ENCODE data around the gene TCF7L1.
A peak's percentile ranks its signal among the peaks of the same experiment; 100 is the strongest.
"Not testable (repeated sequence)": the region's sequence is repeated elsewhere in the genome, so short reads cannot be mapped to it uniquely, and the experiment has no call there.

Gene TCF7L1

GRCh38 chr2:85312404-85312803 lies 179.2 kb downstream of the TCF7L1 start:
- Histone ChIP-seq H3K9ac (ENCODE audit: low read depth, low read length) (no peak overlapping the region), H3K27ac (ENCODE audit: low read depth, low read length) (no peak overlapping the region), H3K4me3 (ENCODE audit: low read depth, low read length) (no peak overlapping the region), H3K4me1 (ENCODE audit: control insufficient read depth, insufficient read depth, low read length) (no peaks in the 10 kb centered on the region), H3K9me3 (ENCODE audit: control insufficient read depth, insufficient read depth, low read length) (no peaks in the 10 kb centered on the region), H3K36me3 (ENCODE audit: control insufficient read depth, insufficient read depth, low read length) (peaks cover 38% of the 10 kb centered on the region), H3K27me3 (ENCODE audit: control insufficient read depth, insufficient read depth, low read length) (no peaks in the 10 kb centered on the region)

- H3K4me3 ChIP-seq (ENCODE audit: low read depth, low read length), result no peak overlapping the region
- no peaks in the 10 kb centered on the region for H3K4me1 ChIP-seq (ENCODE audit: control insufficient read depth, insufficient read depth, low read length)
- no peak overlapping the region for H3K9ac ChIP-seq (ENCODE audit: low read depth, low read length)
- H3K36me3 ChIP-seq (ENCODE audit: control insufficient read depth, insufficient read depth, low read length), result peaks cover 33% of the 10 kb centered on the region
- H3K9me3 ChIP-seq (ENCODE audit: control insufficient read depth, insufficient read depth, low read length), result no peaks in the 10 kb centered on the region
- H3K27me3 ChIP-seq (ENCODE audit: control insufficient read depth, insufficient read depth, low read length), result no peaks in the 10 kb centered on the region
- H3K27ac ChIP-seq (ENCODE audit: low read depth, low read length), result no peak overlapping the region
These were observed 181.7 kb downstream of the TCF7L1 start for GRCh38 chr2:85314884-85315242.

- H3K27me3 ChIP-seq (ENCODE audit: control insufficient read depth, insufficient read depth, low read length); H3K4me3 ChIP-seq (ENCODE audit: low read depth, low read length); H3K4me1 ChIP-seq (ENCODE audit: control insufficient read depth, insufficient read depth, low read length); H3K9ac ChIP-seq (ENCODE audit: low read depth, low read length); H3K27ac ChIP-seq (ENCODE audit: low read depth, low read length); H3K9me3 ChIP-seq (ENCODE audit: control insufficient read depth, insufficient read depth, low read length): not testable (repeated sequence)
- peaks cover 36% of the 10 kb centered on the region for H3K36me3 ChIP-seq (ENCODE audit: control insufficient read depth, insufficient read depth, low read length)
These were observed 182.7 kb downstream of the TCF7L1 start for GRCh38 chr2:85315921-85316320.

DNA sequence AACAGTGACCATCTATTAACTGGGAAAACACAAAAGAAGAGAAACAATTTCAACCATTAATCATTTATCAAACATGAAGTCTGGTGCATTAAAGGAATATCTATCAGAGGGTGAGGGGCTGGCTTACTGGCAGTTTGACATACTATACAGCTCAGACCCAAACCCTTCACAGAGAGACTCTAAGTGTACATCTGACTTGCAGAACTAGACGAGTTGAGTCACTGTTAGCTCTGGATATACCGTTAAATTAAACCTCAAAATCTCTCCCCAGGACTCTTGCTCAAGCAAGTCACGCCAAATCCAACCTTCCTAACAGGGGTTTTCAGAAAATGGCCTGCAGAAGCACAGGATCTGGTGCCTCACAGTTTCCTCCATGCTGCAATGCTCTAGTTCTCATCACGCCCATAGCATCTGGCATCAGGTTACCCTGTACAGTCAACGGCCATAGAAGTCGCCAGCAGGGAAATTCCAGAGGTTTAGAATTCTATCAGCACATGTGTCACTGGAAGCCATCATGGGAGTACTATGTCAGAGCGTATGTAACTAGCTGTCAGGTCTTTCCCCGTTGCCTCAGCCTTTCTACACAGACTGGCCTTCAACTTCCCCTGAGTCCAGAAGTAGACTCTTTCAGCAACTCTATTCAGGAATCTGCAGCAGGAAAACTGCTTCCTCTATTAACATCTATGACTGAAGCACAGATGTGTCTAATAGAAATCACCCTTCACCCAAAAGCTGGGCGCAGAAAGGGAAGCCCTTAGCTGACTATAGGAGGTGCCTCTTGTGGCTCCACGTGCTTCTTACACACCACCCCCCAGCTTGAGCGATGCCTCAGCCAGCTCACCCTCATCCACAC lies 185.3 kb downstream of the TCF7L1 start:
- H3K9me3 ChIP-seq (ENCODE audit: control insufficient read depth, insufficient read depth, low read length), result no peaks in the 10 kb centered on the region
- H3K36me3 ChIP-seq (ENCODE audit: control insufficient read depth, insufficient read depth, low read length), result peaks cover 61% of the 10 kb centered on the region
- no peak overlapping the region for H3K27ac ChIP-seq (ENCODE audit: low read depth, low read length)
- H3K9ac ChIP-seq (ENCODE audit: low read depth, low read length), result no peak overlapping the region
- H3K4me1 ChIP-seq (ENCODE audit: control insufficient read depth, insufficient read depth, low read length), result no peaks in the 10 kb centered on the region
- H3K4me3 ChIP-seq (ENCODE audit: low read depth, low read length), result no peak overlapping the region
- H3K27me3 ChIP-seq (ENCODE audit: control insufficient read depth, insufficient read depth, low read length), result no peaks in the 10 kb centered on the region

DNA sequence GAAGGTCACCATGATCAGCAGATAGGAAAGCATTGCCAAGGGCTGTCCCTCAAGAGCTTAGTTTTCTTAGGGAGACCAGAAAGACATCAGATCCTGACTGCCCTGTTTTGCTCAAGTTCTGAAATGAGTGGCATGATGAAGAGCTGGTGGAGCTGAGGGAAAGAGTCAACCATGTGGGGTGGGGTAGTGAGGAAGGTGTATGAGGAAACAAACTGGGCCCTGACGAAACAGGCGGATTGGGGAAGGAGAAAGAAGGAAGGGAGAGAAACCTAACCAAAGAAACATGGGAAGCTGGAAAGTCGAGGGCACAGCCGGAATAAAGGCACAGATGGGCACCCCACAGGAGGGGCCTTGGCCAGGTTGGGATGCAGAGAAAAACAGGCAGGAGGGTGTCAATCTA lies 186.6 kb downstream of the TCF7L1 start:
- Histone ChIP-seq H3K4me3 (ENCODE audit: low read depth, low read length) (no peak overlapping the region), H3K4me1 (ENCODE audit: control insufficient read depth, insufficient read depth, low read length) (no peaks in the 10 kb centered on the region), H3K27ac (ENCODE audit: low read depth, low read length) (no peak overlapping the region)

DNA sequence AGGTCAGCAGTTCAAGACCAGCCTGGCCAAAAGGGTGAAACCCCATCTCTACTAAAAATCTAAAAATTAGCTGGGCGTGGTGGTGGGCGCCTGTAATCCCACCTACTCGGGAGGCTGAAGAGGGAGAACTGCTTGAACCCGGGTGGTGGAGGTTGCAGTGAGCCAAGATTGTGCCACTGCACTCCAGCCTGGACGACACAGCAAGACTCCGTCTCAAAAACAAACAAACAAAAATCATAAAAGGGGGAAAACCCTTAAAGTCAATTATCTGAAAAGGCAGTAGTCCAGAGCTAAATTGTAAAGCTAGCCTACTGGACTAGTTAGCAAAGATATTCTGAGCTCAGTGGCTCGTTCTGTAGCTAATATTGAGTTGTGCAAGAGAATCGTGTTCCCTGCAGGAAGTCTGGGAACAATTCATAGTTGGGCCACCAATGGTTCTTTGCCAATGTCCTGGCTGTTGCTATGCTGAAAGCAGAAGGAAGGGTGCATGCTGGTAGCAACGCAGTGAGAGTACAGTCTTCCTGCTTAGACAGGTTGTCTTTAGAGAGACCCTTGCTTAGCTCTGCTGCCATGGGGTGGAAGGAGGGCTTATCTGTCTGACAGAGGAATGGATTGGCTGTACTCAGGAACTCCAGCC lies 190.3 kb downstream of the TCF7L1 start:
- H3K27me3 ChIP-seq (ENCODE audit: control insufficient read depth, insufficient read depth, low read length), result no peaks in the 10 kb centered on the region
- peaks cover 75% of the 10 kb centered on the region for H3K36me3 ChIP-seq (ENCODE audit: control insufficient read depth, insufficient read depth, low read length)
- no peaks in the 10 kb centered on the region for H3K9me3 ChIP-seq (ENCODE audit: control insufficient read depth, insufficient read depth, low read length)
- no peak overlapping the region for H3K4me3 ChIP-seq (ENCODE audit: low read depth, low read length)
- H3K9ac ChIP-seq (ENCODE audit: low read depth, low read length), result no peak overlapping the region
- peaks cover 15% of the 10 kb centered on the region for H3K4me1 ChIP-seq (ENCODE audit: control insufficient read depth, insufficient read depth, low read length)
- H3K27ac ChIP-seq (ENCODE audit: low read depth, low read length), result no peak overlapping the region

More for the DNA sequence above, 186.6 kb downstream of the TCF7L1 start:
- Histone ChIP-seq H3K9ac (ENCODE audit: low read depth, low read length) (no peak overlapping the region), H3K36me3 (ENCODE audit: control insufficient read depth, insufficient read depth, low read length) (peaks cover 74% of the 10 kb centered on the region), H3K9me3 (ENCODE audit: control insufficient read depth, insufficient read depth, low read length) (no peaks in the 10 kb centered on the region), H3K27me3 (ENCODE audit: control insufficient read depth, insufficient read depth, low read length) (no peaks in the 10 kb centered on the region)

DNA sequence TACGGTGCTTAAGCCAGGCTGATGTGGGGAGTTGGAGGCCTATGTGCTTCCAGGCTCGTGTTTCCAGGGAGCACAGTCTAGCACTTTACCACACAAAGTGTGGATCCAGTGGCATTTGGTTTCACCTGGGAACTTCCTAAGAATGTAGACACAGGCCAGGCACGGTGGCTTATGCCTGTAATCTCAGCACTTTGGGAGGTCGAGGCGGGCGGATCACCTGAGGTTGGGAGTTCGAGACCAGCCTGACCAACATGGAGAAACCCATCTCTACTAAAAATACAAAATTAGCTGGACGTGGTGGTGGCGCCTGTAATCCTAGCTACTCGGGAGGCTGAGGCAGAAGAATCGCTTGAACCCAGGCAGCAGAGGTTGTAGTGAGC lies 190.8 kb downstream of the TCF7L1 start:
- H3K9me3 ChIP-seq (ENCODE audit: control insufficient read depth, insufficient read depth, low read length); H3K27me3 ChIP-seq (ENCODE audit: control insufficient read depth, insufficient read depth, low read length); H3K9ac ChIP-seq (ENCODE audit: low read depth, low read length); H3K4me3 ChIP-seq (ENCODE audit: low read depth, low read length); H3K27ac ChIP-seq (ENCODE audit: low read depth, low read length): not testable (repeated sequence)
- H3K4me1 ChIP-seq (ENCODE audit: control insufficient read depth, insufficient read depth, low read length), result peaks cover 20% of the 10 kb centered on the region
- H3K36me3 ChIP-seq (ENCODE audit: control insufficient read depth, insufficient read depth, low read length), result peaks cover 70% of the 10 kb centered on the region

DNA sequence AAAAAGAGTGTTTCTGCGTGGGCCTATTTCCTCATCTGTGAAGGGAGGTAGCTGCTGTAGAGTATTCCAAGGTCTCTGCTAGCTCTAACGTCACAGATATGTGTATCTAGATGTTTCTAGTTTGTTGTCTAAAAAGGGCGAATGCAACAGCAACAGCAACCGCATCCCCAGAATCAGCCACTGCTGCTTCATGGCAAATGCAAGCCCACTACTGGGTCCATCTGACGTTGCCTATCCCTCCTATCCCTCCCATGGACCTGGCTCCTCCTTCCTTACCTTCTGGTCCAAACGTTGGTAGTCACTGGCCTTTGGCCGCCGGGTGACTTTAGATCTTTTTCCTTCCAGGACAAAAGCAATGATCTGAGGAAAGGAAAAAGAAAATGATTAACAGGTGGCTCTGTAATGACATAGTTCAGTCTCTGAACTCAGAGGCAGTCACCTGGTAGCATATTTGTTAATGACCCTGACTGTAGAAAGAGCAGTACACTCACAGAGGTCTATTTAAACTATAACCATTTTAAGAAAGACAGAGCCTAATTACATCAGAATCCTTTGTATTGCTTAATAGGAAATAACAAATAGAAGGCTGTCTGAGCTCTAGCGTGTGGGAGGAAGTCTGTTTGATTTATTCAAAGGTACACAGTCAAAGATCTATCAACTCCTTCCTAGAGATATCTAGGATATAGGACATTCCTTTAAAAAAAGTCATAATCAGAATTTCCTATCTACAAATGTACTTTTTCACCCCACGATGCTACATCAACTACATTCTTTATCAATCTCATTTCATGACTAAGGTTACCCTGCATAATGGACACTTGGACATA lies 191.7 kb downstream of the TCF7L1 start:
- Histone ChIP-seq H3K9ac (ENCODE audit: low read depth, low read length) (no peak overlapping the region), H3K4me3 (ENCODE audit: low read depth, low read length) (no peak overlapping the region)

DNA sequence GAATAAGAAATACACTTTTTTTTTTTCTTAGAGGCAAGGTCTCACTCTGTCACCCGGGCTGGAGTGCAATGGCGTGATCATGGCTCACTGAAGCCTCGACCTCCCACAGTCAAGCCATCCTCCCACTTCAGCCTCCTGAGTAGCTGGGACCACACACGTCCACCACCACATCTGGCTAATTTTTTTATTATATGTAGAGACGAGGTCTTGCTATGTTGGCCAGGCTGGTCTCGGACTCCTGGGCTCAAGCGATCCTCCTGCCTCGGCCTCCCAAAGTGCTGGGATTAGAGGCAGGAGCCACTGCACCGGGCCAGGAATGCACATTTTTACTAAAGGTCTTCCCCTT lies 192.2 kb downstream of the TCF7L1 start:
- no peak overlapping the region for H3K27ac ChIP-seq (ENCODE audit: low read depth, low read length)
- no peaks in the 10 kb centered on the region for H3K27me3 ChIP-seq (ENCODE audit: control insufficient read depth, insufficient read depth, low read length)
- H3K4me3 ChIP-seq (ENCODE audit: low read depth, low read length), result no peak overlapping the region
- peaks cover 20% of the 10 kb centered on the region for H3K4me1 ChIP-seq (ENCODE audit: control insufficient read depth, insufficient read depth, low read length)
- H3K9ac ChIP-seq (ENCODE audit: low read depth, low read length), result no peak overlapping the region
- H3K36me3 ChIP-seq (ENCODE audit: control insufficient read depth, insufficient read depth, low read length), result peaks cover 59% of the 10 kb centered on the region
- H3K9me3 ChIP-seq (ENCODE audit: control insufficient read depth, insufficient read depth, low read length), result no peaks in the 10 kb centered on the region

More for the DNA sequence above, 191.7 kb downstream of the TCF7L1 start:
- no peaks in the 10 kb centered on the region for H3K27me3 ChIP-seq (ENCODE audit: control insufficient read depth, insufficient read depth, low read length)
- peaks cover 65% of the 10 kb centered on the region for H3K36me3 ChIP-seq (ENCODE audit: control insufficient read depth, insufficient read depth, low read length)
- no peak overlapping the region for H3K27ac ChIP-seq (ENCODE audit: low read depth, low read length)
- H3K9me3 ChIP-seq (ENCODE audit: control insufficient read depth, insufficient read depth, low read length), result no peaks in the 10 kb centered on the region
- peaks cover 20% of the 10 kb centered on the region for H3K4me1 ChIP-seq (ENCODE audit: control insufficient read depth, insufficient read depth, low read length)

- Histone ChIP-seq H3K9me3 (ENCODE audit: control insufficient read depth, insufficient read depth, low read length) (no peaks in the 10 kb centered on the region), H3K27me3 (ENCODE audit: control insufficient read depth, insufficient read depth, low read length) (no peaks in the 10 kb centered on the region), H3K36me3 (ENCODE audit: control insufficient read depth, insufficient read depth, low read length) (peaks cover 47% of the 10 kb centered on the region), H3K9ac (ENCODE audit: low read depth, low read length) (peak overlapping the region; percentile 57; the same call in 1 of the 2 replicates), H3K4me1 (ENCODE audit: control insufficient read depth, insufficient read depth, low read length) (peaks cover 21% of the 10 kb centered on the region), H3K27ac (ENCODE audit: low read depth, low read length) (no peak overlapping the region), H3K4me3 (ENCODE audit: low read depth, low read length) (peak overlapping the region; percentile 86)
These were observed 193.4 kb downstream of the TCF7L1 start for GRCh38 chr2:85326406-85327159.

All from HUES48 (cell line).